Aorta (tissue), 5 donors: ENCODE data around the gene C7orf33. TPM values are rescaled to one million over a fixed set of nuclear protein-coding genes. Genes with fewer than 3 reads are reported as not detected.

Experiments
- ATAC-seq: fragments of 200-7000 bp; cut with Tn5 transposase; one replicate; pipeline ENCODE4 v1.9.1; 2022; ENCODE audit warnings: moderate library complexity; ENCODE audit not compliant: low FRiP score
- DNase-seq, 2 donors: peaks; one replicate each; pipeline ENCODE4 v3.0.0-alpha.2; 2020
- H3K27ac ChIP-seq, 2 donors: one replicate each; pipeline ENCODE4 v1.5.1; 2013; ENCODE audit warnings: low read length in 2 of 2, mild to moderate bottlenecking in 2 of 2, moderate library complexity in 2 of 2, control low read depth in 1 of 2, inconsistent platforms in 1 of 2, low read depth in 1 of 2
- H3K27me3 ChIP-seq, 2 donors: one replicate each; pipeline ENCODE4 v1.6.1; 2013; ENCODE audit warnings: control low read depth in 1 of 2, low read length in 1 of 2, mild to moderate bottlenecking in 1 of 2, moderate library complexity in 1 of 2; ENCODE audit not compliant: insufficient read depth in 2 of 2, control insufficient read depth in 1 of 2
- H3K36me3 ChIP-seq, 2 donors: one replicate each; pipeline ENCODE4 v1.6.1; 2013; ENCODE audit warnings: control low read depth in 1 of 2, low read length in 1 of 2, mild to moderate bottlenecking in 1 of 2; ENCODE audit not compliant: insufficient read depth in 2 of 2, control insufficient read depth in 1 of 2
- H3K4me1 ChIP-seq, 2 donors: one replicate each; pipeline ENCODE4 v1.6.1; 2013; ENCODE audit warnings: low read length in 2 of 2, control low read depth in 1 of 2, mild to moderate bottlenecking in 1 of 2, moderate library complexity in 1 of 2; ENCODE audit not compliant: insufficient read depth in 2 of 2, control insufficient read depth in 1 of 2
- H3K4me3 ChIP-seq, 2 donors: one replicate each; pipeline ENCODE4 v1.5.1; 2013; ENCODE audit warnings: low read length in 2 of 2, control low read depth in 1 of 2, mild to moderate bottlenecking in 1 of 2
- H3K9me3 ChIP-seq: one replicate; pipeline ENCODE4 v1.6.1; 2013; ENCODE audit warnings: mild to moderate bottlenecking, low read length; ENCODE audit not compliant: control insufficient read depth
- WGBS, 2 donors: extraction: QIAGEN DNeasy Blood & Tissue Kit; methylation state at CpG; one replicate each; pipeline ENCODE4 v1.1.7; 2013; 5-methylcytosine and 5-hydroxymethylcytosine counted together
- intact Hi-C, 2 donors: fragments of 100-400 bp; cut with DNase I; formaldehyde crosslinking; loops; one replicate each; pipeline versions ENCODE4 v1.14.2 to v1.15.0; 2022
- polyA plus RNA-seq, 2 donors: library from polyadenylated mRNA; stranded (reverse); fragments of 200-250 nt; gene quantifications; one replicate each; pipeline ENCODE4 v1.2.3, GENCODE V29; 2013
- total RNA-seq, 2 donors: library from RNA; stranded (reverse); fragmentation: NEBNext Ultra II Directional; extraction: Animal tissue kit (Norgen Biotek cat#: 25700); gene quantifications; one replicate each; pipeline ENCODE4 v1.2.1, GENCODE V29; 2021
- donor health status: healthy with polysubstance abuse.
- donor health status: Bipolar disorder and iron deficiency.
- donor health status: DM: no; HTN: no; CAD: no.
- donor health status: DM: no; HTN: no; CAD: no.
- donor health status: DM: yes; HTN: yes; CAD: no.

C7orf33 gene
- total and polyA plus RNA-seq, 4 donors: not detected

GRCh38 chr7:148615085-148615730, 24.6 kb downstream of the C7orf33 start:
- Histone ChIP-seq H3K4me3 (no peak overlapping the region), H3K9me3 (no peaks in the 10 kb centered on the region), H3K4me1 (no peaks in the 10 kb centered on the region), H3K27me3 (no peaks in the 10 kb centered on the region), H3K27ac (no peak overlapping the region), H3K36me3 (no peaks in the 10 kb centered on the region)
- WGBS, 2 donors: 74 to 80% methylated on average over 6 of the region's 6 CpGs
- DNase-seq (no peak), ATAC-seq (no peak)
- intact Hi-C loops: no loop called here

GRCh38 chr7:148620749-148621359, 30.3 kb downstream of the C7orf33 start:
- no peaks in the 10 kb centered on the region for H3K27me3 ChIP-seq
- H3K27ac ChIP-seq: no peak overlapping the region
- H3K9me3 ChIP-seq: no peaks in the 10 kb centered on the region
- H3K4me1 ChIP-seq: no peaks in the 10 kb centered on the region
- no peaks in the 10 kb centered on the region for H3K36me3 ChIP-seq
- DNase-seq: no peak
- no peak overlapping the region for H3K4me3 ChIP-seq
- ATAC-seq: no peak
- intact Hi-C loops: no loop called here
- WGBS, 2 donors: 66 to 72% methylated on average over 6 of the region's 6 CpGs

- ATAC-seq: no peak
- DNase-seq: no peak
- H3K9me3 ChIP-seq: no peaks in the 10 kb centered on the region
- H3K27me3 ChIP-seq: no peaks in the 10 kb centered on the region
- H3K36me3 ChIP-seq: no peaks in the 10 kb centered on the region
- no peak overlapping the region for H3K4me3 ChIP-seq
- intact Hi-C loops: no loop called here
- H3K4me1 ChIP-seq: no peaks in the 10 kb centered on the region
- WGBS, 2 donors: 93 to 97% methylated on average over 1 of the region's 1 CpG
- no peak overlapping the region for H3K27ac ChIP-seq
Observed at GRCh38 chr7:148621563-148621962, 31.0 kb downstream of the C7orf33 start.

GRCh38 chr7:148622887-148623585, 32.5 kb downstream of the C7orf33 start:
- Histone ChIP-seq H3K9me3 (no peaks in the 10 kb centered on the region), H3K27ac (no peak overlapping the region), H3K36me3 (no peaks in the 10 kb centered on the region), H3K4me3 (no peak overlapping the region), H3K4me1 (no peaks in the 10 kb centered on the region), H3K27me3 (no peaks in the 10 kb centered on the region)
- DNase-seq (no peak), ATAC-seq (no peak)
- WGBS, 2 donors: 64 to 72% methylated on average over 8 of the region's 8 CpGs
- intact Hi-C loops: no loop called here

GRCh38 chr7:148623586-148624282, 33.2 kb downstream of the C7orf33 start:
- DNase-seq (no peak), ATAC-seq (no peak)
- Histone ChIP-seq H3K36me3 (no peaks in the 10 kb centered on the region), H3K4me3 (no peak overlapping the region), H3K9me3 (no peaks in the 10 kb centered on the region), H3K4me1 (no peaks in the 10 kb centered on the region), H3K27me3 (no peaks in the 10 kb centered on the region), H3K27ac (no peak overlapping the region)
- intact Hi-C loops: no loop called here
- WGBS, 2 donors: 26% methylated on average over 10 of the region's 10 CpGs

GRCh38 chr7:148624735-148625134, 34.2 kb downstream of the C7orf33 start:
- ATAC-seq: no peak
- no peak for DNase-seq
- intact Hi-C loops: no loop called here

GRCh38 chr7:148625342-148625741, 34.8 kb downstream of the C7orf33 start:
- 84 to 89% methylated on average over 3 of the region's 3 CpGs for WGBS, 2 donors
- no peaks in the 10 kb centered on the region for H3K27me3 ChIP-seq
- no peak overlapping the region for H3K27ac ChIP-seq
- H3K9me3 ChIP-seq: no peaks in the 10 kb centered on the region
- no peaks in the 10 kb centered on the region for H3K36me3 ChIP-seq
- intact Hi-C loops: no loop called here
- ATAC-seq (no peak), DNase-seq (no peak)
- no peak overlapping the region for H3K4me3 ChIP-seq
- H3K4me1 ChIP-seq: no peaks in the 10 kb centered on the region

More at GRCh38 chr7:148624735-148625134, 34.2 kb downstream of the C7orf33 start:
- H3K36me3 ChIP-seq: no peaks in the 10 kb centered on the region
- no peak overlapping the region for H3K4me3 ChIP-seq
- H3K27ac ChIP-seq: no peak overlapping the region
- no peaks in the 10 kb centered on the region for H3K27me3 ChIP-seq
- no peaks in the 10 kb centered on the region for H3K4me1 ChIP-seq
- no peaks in the 10 kb centered on the region for H3K9me3 ChIP-seq
- WGBS, 2 donors: 44 to 48% methylated on average over 4 of the region's 4 CpGs

- DNase-seq: no peak
- Histone ChIP-seq H3K4me3 (no peak overlapping the region), H3K9me3 (no peaks in the 10 kb centered on the region), H3K4me1 (no peaks in the 10 kb centered on the region), H3K36me3 (no peaks in the 10 kb centered on the region), H3K27ac (no peak overlapping the region), H3K27me3 (no peaks in the 10 kb centered on the region)
- 86 to 87% methylated on average over 3 of the region's 3 CpGs for WGBS, 2 donors
- ATAC-seq: no peak
- intact Hi-C loops: no loop called here
Observed at GRCh38 chr7:148626828-148627227, 36.3 kb downstream of the C7orf33 start.
